Endodermal cell (in vitro differentiated cells): ENCODE measurements around the gene BEND3. TPM values are rescaled to one million over a fixed set of nuclear protein-coding genes. Genes with fewer than 3 reads are reported as not detected.

Experiments
- DNase-seq: peaks from one replicate; pipeline ENCODE4 v3.0.0-alpha.2; 2017
- H3K27ac ChIP-seq: 2 replicates; pipeline ENCODE4 v1.5.1; 2013; ENCODE audit warnings: mild to moderate bottlenecking, low read depth, low read length, moderate library complexity
- H3K27me3 ChIP-seq: 2 replicates; pipeline ENCODE4 v1.6.1; 2013; ENCODE audit warnings: mild to moderate bottlenecking, low read length, moderate library complexity; ENCODE audit not compliant: insufficient read depth, control insufficient read depth, poor library complexity, severe bottlenecking
- H3K36me3 ChIP-seq: 2 replicates; pipeline ENCODE4 v1.7.0; 2013; ENCODE audit warnings: mild to moderate bottlenecking, low read length, moderate library complexity; ENCODE audit not compliant: control insufficient read depth, insufficient read depth
- H3K4me1 ChIP-seq: one replicate; pipeline ENCODE4 v1.7.0; 2013; ENCODE audit warnings: low read length; ENCODE audit not compliant: control insufficient read depth, insufficient read depth
- H3K4me3 ChIP-seq: 2 replicates; pipeline ENCODE4 v1.5.1; 2013; ENCODE audit warnings: mild to moderate bottlenecking, low read length, moderate library complexity
- H3K9ac ChIP-seq: 2 replicates; pipeline ENCODE4 v1.6.1; 2013; ENCODE audit warnings: mild to moderate bottlenecking, low read length, moderate library complexity; ENCODE audit not compliant: poor library complexity, severe bottlenecking; ENCODE audit errors: extremely low read depth
- H3K9me3 ChIP-seq: 2 replicates; pipeline ENCODE4 v1.6.1; 2013; ENCODE audit warnings: mild to moderate bottlenecking, low read length, moderate library complexity; ENCODE audit not compliant: control insufficient read depth
- H3K27ac Mint-ChIP-seq: 2 replicates; pipeline ENCODE4 v1.8.0; 2020; ENCODE audit warnings: mixed read lengths
- H3K27me3 Mint-ChIP-seq: 2 replicates; pipeline ENCODE4 v1.8.0; 2021; ENCODE audit warnings: mild to moderate bottlenecking, mixed read lengths; ENCODE audit not compliant: insufficient read depth
- H3K36me3 Mint-ChIP-seq: 2 replicates; pipeline ENCODE4 v1.8.0; 2020; ENCODE audit warnings: low read depth, mixed read lengths
- H3K4me1 Mint-ChIP-seq: 2 replicates; pipeline ENCODE4 v1.8.0; 2020; ENCODE audit warnings: mixed read lengths
- H3K4me3 Mint-ChIP-seq: 2 replicates; pipeline ENCODE4 v1.8.0; 2020; ENCODE audit warnings: mild to moderate bottlenecking, moderate library complexity, mixed read lengths
- H3K9me3 Mint-ChIP-seq: 2 replicates; pipeline ENCODE4 v1.8.0; 2020; ENCODE audit warnings: mild to moderate bottlenecking, mixed read lengths
- WGBS, 2 experiments: methylation state at CpG; one replicate each; pipeline versions ENCODE4 v1.1.5 to v1.1.7; 2013; ENCODE audit warnings: missing lambda C conversion rate in 2 of 2, mixed read lengths in 1 of 2; ENCODE audit not compliant: insufficient coverage in 1 of 2, insufficient read length in 1 of 2; 5-methylcytosine and 5-hydroxymethylcytosine counted together
- total RNA-seq, 2 donors: library from RNA; stranded (reverse); fragmentation: NEBNext Ultra II Directional in 1 of 2; extraction: Animal tissue kit (Norgen Biotek cat#: 25700) in 1 of 2; gene quantifications; 2 replicates in 1 of 2; 3 replicates in 1 of 2; pipeline ENCODE4 v1.2.1, GENCODE V29; 2021
- TF ChIP-seq, protein P1 (sequence below): fragments of 200-600 bp; sonication (generic); conservative IDR thresholded peaks from 2 replicates; pipeline ENCODE4 v1.5.0; 2021; ENCODE audit warnings: antibody characterized with exemption, mild to moderate bottlenecking

The BEND3 gene
- total RNA-seq, 2 donors from 2014 or later: 18.0 to 28.6 TPM

DNA sequence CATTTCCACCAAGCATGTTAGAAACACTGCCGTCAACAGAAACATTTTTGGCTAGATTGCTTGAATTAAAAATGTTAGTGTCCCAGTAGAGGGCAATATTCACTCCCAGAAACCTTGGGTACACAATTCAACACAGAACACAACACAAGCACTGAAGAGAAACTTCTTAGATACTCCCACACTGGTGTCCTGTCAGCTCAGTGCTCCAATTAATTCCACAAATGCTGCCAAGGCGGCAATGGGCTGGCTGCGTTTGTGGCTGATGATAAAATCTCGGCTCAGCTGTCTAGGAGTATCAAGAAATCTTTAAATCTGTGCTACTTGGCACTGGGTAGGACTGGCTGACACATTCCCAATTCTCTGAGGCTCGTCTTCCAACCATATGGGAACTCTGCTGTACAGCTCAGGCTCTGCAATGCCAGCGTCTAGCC, 39.3 kb downstream of the BEND3 start:
- peak; percentile 42 for DNase-seq
- H3K9me3 Mint-ChIP-seq: no peaks in the 10 kb centered on the region
- peak overlapping the region; percentile 58 for H3K27ac Mint-ChIP-seq
- H3K4me1 Mint-ChIP-seq: peaks cover 41% of the 10 kb centered on the region
- H3K4me3 Mint-ChIP-seq: no peak overlapping the region
- peaks cover 45% of the 10 kb centered on the region for H3K36me3 Mint-ChIP-seq
- 89 to 94% methylated on average over 5 to 6 of the region's 6 CpGs for WGBS, 2 experiments
- Histone ChIP-seq H3K9ac (no peak overlapping the region), H3K36me3 (peaks cover 3% of the 10 kb centered on the region), H3K9me3 (no peaks in the 10 kb centered on the region), H3K4me3 (no peak overlapping the region), H3K4me1 (peaks cover 13% of the 10 kb centered on the region), H3K27me3 (no peaks in the 10 kb centered on the region), H3K27ac (no peak overlapping the region)
- no peaks in the 10 kb centered on the region for H3K27me3 Mint-ChIP-seq
- TF ChIP-seq, protein P1, sequence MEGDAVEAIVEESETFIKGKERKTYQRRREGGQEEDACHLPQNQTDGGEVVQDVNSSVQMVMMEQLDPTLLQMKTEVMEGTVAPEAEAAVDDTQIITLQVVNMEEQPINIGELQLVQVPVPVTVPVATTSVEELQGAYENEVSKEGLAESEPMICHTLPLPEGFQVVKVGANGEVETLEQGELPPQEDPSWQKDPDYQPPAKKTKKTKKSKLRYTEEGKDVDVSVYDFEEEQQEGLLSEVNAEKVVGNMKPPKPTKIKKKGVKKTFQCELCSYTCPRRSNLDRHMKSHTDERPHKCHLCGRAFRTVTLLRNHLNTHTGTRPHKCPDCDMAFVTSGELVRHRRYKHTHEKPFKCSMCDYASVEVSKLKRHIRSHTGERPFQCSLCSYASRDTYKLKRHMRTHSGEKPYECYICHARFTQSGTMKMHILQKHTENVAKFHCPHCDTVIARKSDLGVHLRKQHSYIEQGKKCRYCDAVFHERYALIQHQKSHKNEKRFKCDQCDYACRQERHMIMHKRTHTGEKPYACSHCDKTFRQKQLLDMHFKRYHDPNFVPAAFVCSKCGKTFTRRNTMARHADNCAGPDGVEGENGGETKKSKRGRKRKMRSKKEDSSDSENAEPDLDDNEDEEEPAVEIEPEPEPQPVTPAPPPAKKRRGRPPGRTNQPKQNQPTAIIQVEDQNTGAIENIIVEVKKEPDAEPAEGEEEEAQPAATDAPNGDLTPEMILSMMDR: peak; percentile 40

DNA sequence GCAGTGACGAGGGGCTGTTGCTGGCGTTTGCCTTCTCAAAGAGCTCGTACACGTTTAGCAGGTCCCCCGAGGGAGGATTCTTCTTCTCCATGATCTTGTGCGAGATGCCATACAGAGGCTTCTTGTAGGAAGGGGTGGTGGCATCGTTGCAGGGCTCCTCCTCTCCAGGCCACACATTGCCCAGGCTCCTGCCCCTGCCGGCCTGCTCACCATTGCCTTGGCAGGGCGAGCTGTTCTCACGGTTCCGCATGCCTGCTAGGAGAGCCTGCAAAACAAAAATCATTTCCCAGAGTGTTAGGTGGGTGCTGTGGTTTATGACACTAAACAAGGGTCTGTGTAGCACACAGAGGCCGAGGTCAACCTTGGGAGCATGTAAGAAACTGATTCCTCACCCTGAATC, 44.6 kb downstream of the BEND3 start:
- TF ChIP-seq, protein P1: no peak
- Mint-ChIP-seq H3K36me3 (peaks cover 48% of the 10 kb centered on the region), H3K27ac (peak overlapping the region; percentile 21), H3K4me3 (no peak overlapping the region), H3K9me3 (no peaks in the 10 kb centered on the region), H3K27me3 (no peaks in the 10 kb centered on the region), H3K4me1 (peaks cover 38% of the 10 kb centered on the region)
- Histone ChIP-seq H3K9ac (no peak overlapping the region), H3K27me3 (no peaks in the 10 kb centered on the region), H3K4me1 (peaks cover 23% of the 10 kb centered on the region), H3K27ac (no peak overlapping the region), H3K9me3 (no peaks in the 10 kb centered on the region), H3K36me3 (peaks cover 14% of the 10 kb centered on the region), H3K4me3 (no peak overlapping the region)
- DNase-seq: no peak
- WGBS, 2 experiments: 92 to 93% methylated on average over 2 to 12 of the region's 12 CpGs

DNA sequence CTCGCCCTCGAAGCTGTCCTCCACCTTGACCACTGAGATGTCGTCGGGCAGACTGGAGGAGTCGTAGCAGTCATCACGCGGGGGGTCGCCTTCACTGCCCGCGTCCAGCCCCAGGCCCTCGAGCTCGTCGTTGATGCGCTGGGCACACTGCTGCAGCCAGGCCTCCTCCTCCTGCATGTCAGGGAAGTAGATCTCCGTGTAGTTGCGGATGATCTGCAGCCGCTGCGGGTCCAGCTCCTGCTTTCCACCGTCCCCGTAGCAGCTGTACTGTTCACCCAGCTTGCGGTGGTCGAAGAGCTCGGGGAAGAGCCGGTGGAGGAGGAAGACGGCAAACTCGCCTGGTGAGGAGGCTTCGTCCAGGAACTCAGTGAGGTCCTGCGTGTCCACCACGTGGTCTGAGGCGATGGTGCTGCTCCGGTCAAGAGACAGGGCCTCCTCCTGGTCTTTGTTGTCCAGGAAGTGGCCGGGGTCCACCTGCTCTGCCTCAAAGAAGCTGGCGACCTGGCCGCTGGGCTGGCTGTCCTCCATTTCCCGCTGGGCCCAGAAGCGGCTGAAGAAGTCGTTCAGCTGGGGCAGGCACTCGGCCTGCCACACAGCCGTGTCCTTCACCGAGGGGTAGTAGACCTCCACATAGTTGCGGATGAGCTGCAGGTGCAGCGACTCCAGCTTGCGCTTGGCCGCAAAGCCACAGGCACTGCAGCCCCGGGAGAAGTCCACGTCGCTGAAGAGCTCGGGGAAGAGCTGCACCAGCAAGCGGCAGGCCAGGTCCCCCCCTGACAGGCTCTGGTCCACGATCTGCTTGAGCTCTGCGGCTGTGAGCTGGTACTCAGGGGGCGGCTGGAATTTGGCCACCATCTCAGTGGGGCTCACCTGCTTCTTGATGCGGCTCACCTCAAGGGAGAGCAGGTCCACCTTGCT, 45.4 kb downstream of the BEND3 start:
- Mint-ChIP-seq H3K27me3 (no peaks in the 10 kb centered on the region), H3K4me3 (no peak overlapping the region), H3K4me1 (peaks cover 45% of the 10 kb centered on the region), H3K9me3 (no peaks in the 10 kb centered on the region), H3K27ac (no peak overlapping the region), H3K36me3 (peaks cover 50% of the 10 kb centered on the region)
- DNase-seq: no peak
- Histone ChIP-seq H3K36me3 (peaks cover 14% of the 10 kb centered on the region), H3K4me1 (peaks cover 23% of the 10 kb centered on the region), H3K9ac (no peak overlapping the region), H3K27ac (no peak overlapping the region), H3K9me3 (no peaks in the 10 kb centered on the region), H3K4me3 (no peak overlapping the region), H3K27me3 (no peaks in the 10 kb centered on the region)
- TF ChIP-seq, protein P1: no peak
- 94% methylated on average over 48 to 53 of the region's 53 CpGs for WGBS, 2 experiments
